Osteoblast (primary cell): ENCODE results near the gene TOMM22. TPM values are rescaled to one million over a fixed set of nuclear protein-coding genes. Genes with fewer than 3 reads are reported as not detected.

Experiments
- DNase-seq: peaks from one replicate; pipeline ENCODE4 v3.0.0; 2011; ENCODE audit warnings: low spot score, mixed read lengths; ENCODE audit not compliant: insufficient read length; ENCODE audit errors: missing footprints
- H2AFZ ChIP-seq: 2 replicates; pipeline ENCODE4 v1.6.0; 2011; ENCODE audit warnings: mild to moderate bottlenecking, low read length
- H3K27ac ChIP-seq: 2 replicates; pipeline ENCODE4 v1.5.1; 2011; ENCODE audit warnings: mild to moderate bottlenecking, low read depth, low read length, moderate library complexity
- H3K27me3 ChIP-seq: 2 replicates; pipeline ENCODE4 v1.6.0; 2012; ENCODE audit warnings: mild to moderate bottlenecking, control low read depth, inconsistent platforms, low read length, moderate library complexity; ENCODE audit not compliant: insufficient read depth
- H3K36me3 ChIP-seq: 2 replicates; pipeline ENCODE4 v1.5.1; 2011; ENCODE audit warnings: mild to moderate bottlenecking, low read length, control low read depth, moderate library complexity; ENCODE audit not compliant: insufficient read depth
- H3K4me1 ChIP-seq: 2 replicates; pipeline ENCODE4 v1.5.1; 2011; ENCODE audit warnings: mild to moderate bottlenecking, low read length, control low read depth, moderate library complexity; ENCODE audit not compliant: insufficient read depth
- H3K4me2 ChIP-seq: 2 replicates; pipeline ENCODE4 v1.6.0; 2011; ENCODE audit warnings: mild to moderate bottlenecking, low read length; ENCODE audit not compliant: insufficient read depth
- H3K4me3 ChIP-seq: fragments of 200-600 bp; sonication (generic); 3 replicates; pipeline ENCODE4 v1.5.1; 2012; ENCODE audit warnings: mild to moderate bottlenecking, low read length, inconsistent platforms; ENCODE audit not compliant: insufficient read depth
- H3K79me2 ChIP-seq: 2 replicates; pipeline ENCODE4 v1.6.0; 2012; ENCODE audit warnings: mild to moderate bottlenecking, low read length, control low read depth, inconsistent platforms; ENCODE audit not compliant: insufficient read depth
- H3K9me3 ChIP-seq: 2 replicates; pipeline ENCODE4 v1.5.1; 2011; ENCODE audit warnings: low read depth, low read length, control low read depth
- H4K20me1 ChIP-seq: 2 replicates; pipeline ENCODE4 v1.6.0; 2012; ENCODE audit warnings: mild to moderate bottlenecking, low read length, control low read depth; ENCODE audit not compliant: insufficient read depth
- total RNA-seq: library from RNA; depleted of rRNA; stranded (reverse); fragments of >200 nt; gene quantifications from 2 replicates; pipeline ENCODE4 v1.2.3, GENCODE V29; 2012
- TF ChIP-seq, protein P1 (sequence below): IDR thresholded peaks from 2 replicates; pipeline ENCODE4 v1.5.1; 2011; ENCODE audit warnings: mild to moderate bottlenecking, low read depth, low read length, moderate library complexity; ENCODE audit errors: extremely low read depth

TOMM22 gene
- total RNA-seq, 1 donor = 60.4 TPM

GRCh38 chr22:38699784-38700183 is 18.0 kb downstream of the TOMM22 start:
- H3K9me3 ChIP-seq = no peaks in the 10 kb centered on the region
- no peak overlapping the region for H2AFZ ChIP-seq
- peaks cover 11% of the 10 kb centered on the region for H4K20me1 ChIP-seq
- peaks cover 47% of the 10 kb centered on the region for H3K4me1 ChIP-seq
- DNase-seq = no peak
- H3K79me2 ChIP-seq = peaks cover 49% of the 10 kb centered on the region
- H3K4me2 ChIP-seq = peak overlapping the region; percentile 96
- peak overlapping the region; percentile 96 for H3K27ac ChIP-seq
- peak overlapping the region; percentile 92 for H3K4me3 ChIP-seq
- TF ChIP-seq, protein P1, sequence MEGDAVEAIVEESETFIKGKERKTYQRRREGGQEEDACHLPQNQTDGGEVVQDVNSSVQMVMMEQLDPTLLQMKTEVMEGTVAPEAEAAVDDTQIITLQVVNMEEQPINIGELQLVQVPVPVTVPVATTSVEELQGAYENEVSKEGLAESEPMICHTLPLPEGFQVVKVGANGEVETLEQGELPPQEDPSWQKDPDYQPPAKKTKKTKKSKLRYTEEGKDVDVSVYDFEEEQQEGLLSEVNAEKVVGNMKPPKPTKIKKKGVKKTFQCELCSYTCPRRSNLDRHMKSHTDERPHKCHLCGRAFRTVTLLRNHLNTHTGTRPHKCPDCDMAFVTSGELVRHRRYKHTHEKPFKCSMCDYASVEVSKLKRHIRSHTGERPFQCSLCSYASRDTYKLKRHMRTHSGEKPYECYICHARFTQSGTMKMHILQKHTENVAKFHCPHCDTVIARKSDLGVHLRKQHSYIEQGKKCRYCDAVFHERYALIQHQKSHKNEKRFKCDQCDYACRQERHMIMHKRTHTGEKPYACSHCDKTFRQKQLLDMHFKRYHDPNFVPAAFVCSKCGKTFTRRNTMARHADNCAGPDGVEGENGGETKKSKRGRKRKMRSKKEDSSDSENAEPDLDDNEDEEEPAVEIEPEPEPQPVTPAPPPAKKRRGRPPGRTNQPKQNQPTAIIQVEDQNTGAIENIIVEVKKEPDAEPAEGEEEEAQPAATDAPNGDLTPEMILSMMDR = no peak
- peaks cover 3% of the 10 kb centered on the region for H3K36me3 ChIP-seq
- no peaks in the 10 kb centered on the region for H3K27me3 ChIP-seq

DNA sequence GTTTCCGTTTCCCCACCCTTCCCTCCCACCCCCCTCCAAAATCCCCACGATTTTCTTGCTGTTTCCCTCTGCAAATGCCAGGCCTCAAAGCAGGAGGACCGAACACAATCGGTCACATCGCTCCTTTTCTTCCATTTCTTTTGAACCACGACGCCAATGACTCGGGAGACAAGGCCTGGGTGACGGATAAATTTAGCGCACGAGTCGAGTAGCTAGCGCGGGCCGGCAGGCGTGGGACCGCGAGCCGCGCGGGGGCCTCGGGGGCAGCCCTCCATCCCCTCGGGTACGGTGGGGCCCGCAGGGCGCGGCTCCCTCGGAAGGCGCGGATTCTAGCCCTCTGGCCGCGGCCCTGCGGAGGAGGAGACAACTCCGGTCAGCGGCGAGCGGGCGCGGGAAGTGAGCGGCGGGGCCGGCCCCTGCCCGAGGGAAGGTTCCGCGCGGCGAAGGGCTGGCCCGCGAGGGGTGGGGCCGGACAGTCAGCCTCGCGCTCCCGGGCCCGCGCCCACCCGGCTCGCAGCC is 18.6 kb downstream of the TOMM22 start:
- peaks cover 11% of the 10 kb centered on the region for H4K20me1 ChIP-seq
- peaks cover 44% of the 10 kb centered on the region for H3K79me2 ChIP-seq
- TF ChIP-seq, protein P1 = no peak
- H3K4me2 ChIP-seq = peak overlapping the region; percentile 96
- no peaks in the 10 kb centered on the region for H3K27me3 ChIP-seq
- DNase-seq = peak; percentile 86
- peak overlapping the region; percentile 53 for H2AFZ ChIP-seq
- peak overlapping the region; percentile 96 for H3K27ac ChIP-seq
- peaks cover 3% of the 10 kb centered on the region for H3K36me3 ChIP-seq
- peak overlapping the region; percentile 92 for H3K4me3 ChIP-seq
- H3K9me3 ChIP-seq = no peaks in the 10 kb centered on the region
- H3K4me1 ChIP-seq = peaks cover 49% of the 10 kb centered on the region

DNA sequence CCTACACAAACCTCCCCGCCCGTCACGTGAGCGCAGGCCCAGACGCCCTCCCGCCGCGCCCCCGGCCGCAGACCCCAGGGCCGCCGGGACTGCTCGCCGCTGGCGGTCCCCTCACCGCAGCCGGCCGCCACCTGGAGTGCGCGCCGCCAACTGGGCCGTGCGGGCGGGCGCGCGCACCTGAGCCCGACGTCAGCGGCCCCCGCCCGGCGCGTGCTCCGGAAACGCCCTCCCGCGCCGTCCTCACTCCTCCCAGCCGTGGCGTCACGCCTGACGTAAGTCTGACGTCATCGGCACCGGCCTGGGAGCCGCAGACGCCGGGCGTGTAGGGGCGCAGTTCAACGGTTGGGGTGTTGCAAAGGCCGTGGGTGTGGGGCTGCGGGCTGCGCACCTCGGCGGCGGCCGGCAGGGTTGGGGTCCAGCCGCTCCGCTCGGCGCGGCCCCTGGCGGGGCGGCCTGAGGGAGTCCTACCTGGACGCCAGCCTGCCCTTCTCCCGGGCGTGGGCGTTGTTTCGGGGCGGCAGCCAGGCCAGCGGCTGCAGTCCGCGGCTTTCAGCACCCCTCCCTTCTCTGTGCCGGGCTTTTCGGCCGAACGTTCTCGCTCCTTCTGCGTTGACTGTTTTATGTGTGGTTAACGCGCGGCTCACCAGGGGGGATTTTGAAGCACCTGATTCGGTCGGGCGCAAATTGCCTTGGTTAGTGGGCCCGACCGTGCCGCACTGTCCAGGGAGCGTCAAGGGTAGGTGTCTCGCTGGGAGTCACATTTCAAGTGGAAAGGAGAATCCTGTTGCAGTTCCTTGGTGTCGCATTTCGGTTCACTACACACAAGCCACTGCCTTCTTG is 19.3 kb downstream of the TOMM22 start, which contains the start of gene JOSD1:
Gene JOSD1 (minus strand): TSS at position 155 of the 840 bp plus-strand sequence. CDS start 956 bp downstream, outside the sequence.
- H3K27me3 ChIP-seq = no peaks in the 10 kb centered on the region
- peak within 1 kb of the TSS; percentile 85 for H2AFZ ChIP-seq
- peaks cover 11% of the 10 kb centered on the region for H4K20me1 ChIP-seq
- peak within 1 kb of the TSS; percentile 92 for H3K4me3 ChIP-seq
- H3K9me3 ChIP-seq = no peaks in the 10 kb centered on the region
- TF ChIP-seq, protein P1 = no peak
- peaks cover 1% of the 10 kb centered on the region for H3K36me3 ChIP-seq
- DNase-seq = peak; percentile 99
- peak within 1 kb of the TSS; percentile 96 for H3K4me2 ChIP-seq
- peaks cover 49% of the 10 kb centered on the region for H3K4me1 ChIP-seq
- peaks cover 39% of the 10 kb centered on the region for H3K79me2 ChIP-seq
- H3K27ac ChIP-seq = peak within 1 kb of the TSS; percentile 96

- Histone ChIP-seq H4K20me1 (peaks cover 31% of the 10 kb centered on the region), H3K27ac (peak overlapping the region; percentile 78), H3K9me3 (no peaks in the 10 kb centered on the region), H2AFZ (peak overlapping the region; percentile 88), H3K4me2 (peak overlapping the region; percentile 92), H3K4me3 (peak overlapping the region; percentile 62), H3K27me3 (no peaks in the 10 kb centered on the region), H3K4me1 (peaks cover 28% of the 10 kb centered on the region), H3K36me3 (peaks cover 6% of the 10 kb centered on the region), H3K79me2 (peaks cover 50% of the 10 kb centered on the region)
- TF ChIP-seq, protein P1 = no peak
- no peak for DNase-seq
Measured at GRCh38 chr22:38704654-38705234, 23.0 kb downstream of the TOMM22 start.
